Measurements from ENCODE around the gene CLECL1. TPM values are rescaled to one million over a fixed set of nuclear protein-coding genes. Genes with fewer than 3 reads are reported as not detected.
A peak's percentile ranks its signal among the peaks of the same experiment; 100 is the strongest.

CLECL1 gene
- total RNA-seq, 4 donors from 2014 or later, result 0.83 TPM; not detected in 3

GRCh38 chr12:9753073-9753472, 20.2 kb upstream of the CLECL1 start:
- WGBS, result 76% methylated on average over 2 of the region's 2 CpGs
- Histone ChIP-seq H3K27me3 (peaks cover 0 to 9% (median 0%) of the 10 kb centered on the region in 4 donors), H3K36me3 (no peaks in the 10 kb centered on the region), H3K27ac (replicated peaks in 1 of 4) (no peak overlapping the region), H3K4me1 (peaks cover 0 to 8% (median 1%) of the 10 kb centered on the region in 4 donors), H3K9me3 (no peaks in the 10 kb centered on the region), H3K4me3 (no peak overlapping the region)
- TF ChIP-seq POLR2A (IDR thresholded peaks at IDR 0.05; ENCODE audit: low read depth), result no peak
- no peak for TF ChIP-seq POLR2AphosphoS5 (IDR thresholded peaks at IDR 0.05)
- TF ChIP-seq, protein P1, sequence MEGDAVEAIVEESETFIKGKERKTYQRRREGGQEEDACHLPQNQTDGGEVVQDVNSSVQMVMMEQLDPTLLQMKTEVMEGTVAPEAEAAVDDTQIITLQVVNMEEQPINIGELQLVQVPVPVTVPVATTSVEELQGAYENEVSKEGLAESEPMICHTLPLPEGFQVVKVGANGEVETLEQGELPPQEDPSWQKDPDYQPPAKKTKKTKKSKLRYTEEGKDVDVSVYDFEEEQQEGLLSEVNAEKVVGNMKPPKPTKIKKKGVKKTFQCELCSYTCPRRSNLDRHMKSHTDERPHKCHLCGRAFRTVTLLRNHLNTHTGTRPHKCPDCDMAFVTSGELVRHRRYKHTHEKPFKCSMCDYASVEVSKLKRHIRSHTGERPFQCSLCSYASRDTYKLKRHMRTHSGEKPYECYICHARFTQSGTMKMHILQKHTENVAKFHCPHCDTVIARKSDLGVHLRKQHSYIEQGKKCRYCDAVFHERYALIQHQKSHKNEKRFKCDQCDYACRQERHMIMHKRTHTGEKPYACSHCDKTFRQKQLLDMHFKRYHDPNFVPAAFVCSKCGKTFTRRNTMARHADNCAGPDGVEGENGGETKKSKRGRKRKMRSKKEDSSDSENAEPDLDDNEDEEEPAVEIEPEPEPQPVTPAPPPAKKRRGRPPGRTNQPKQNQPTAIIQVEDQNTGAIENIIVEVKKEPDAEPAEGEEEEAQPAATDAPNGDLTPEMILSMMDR (IDR thresholded peaks at IDR 0.05), result no peak
- no peak for TF ChIP-seq EP300 (IDR thresholded peaks at IDR 0.05)
- DNase-seq (ENCODE audit: extremely low spot score), result no peak
- intact Hi-C loops (cut with DNase I), result loop anchor here (5.0 kb wide), 1 partner anchor 389 kb away; no protein-coding TSS in a partner anchor

DNA sequence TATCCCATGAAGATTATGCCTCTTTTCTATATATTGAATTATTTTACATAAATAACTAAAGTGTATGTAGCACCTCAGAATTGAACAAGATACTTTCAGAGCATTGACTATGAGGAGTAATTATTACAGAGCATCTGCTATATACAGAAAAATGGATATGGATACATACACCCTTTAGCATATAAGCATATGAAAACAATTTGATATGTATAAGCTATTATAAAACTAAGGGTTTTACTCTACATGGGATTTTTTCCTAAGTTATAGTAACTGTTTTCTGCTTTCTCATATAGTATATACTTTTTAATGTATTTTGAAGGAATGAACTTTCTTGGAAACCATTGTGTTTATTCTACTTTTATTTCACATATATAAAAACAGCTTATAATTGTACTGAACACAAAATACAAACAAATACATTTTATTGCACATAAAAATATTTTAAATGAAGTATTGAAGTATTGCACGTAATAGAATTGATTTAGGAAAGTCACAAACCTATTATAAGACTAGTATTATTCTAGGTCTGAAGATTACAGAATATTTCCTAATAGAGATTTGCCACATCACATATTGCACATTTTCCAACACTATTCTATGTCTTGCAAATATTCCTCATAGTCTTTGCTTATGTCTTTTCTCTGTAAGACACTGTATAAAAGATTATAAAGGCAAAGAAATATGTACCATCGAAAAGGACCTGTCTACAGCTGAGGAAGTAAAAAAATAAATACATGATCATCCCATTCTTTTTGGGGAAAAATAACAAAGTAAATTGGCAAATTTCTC, 19.4 kb upstream of the CLECL1 start:
- no peak overlapping the region for H3K27ac ChIP-seq (replicated peaks in 1 of 4)
- no peak for DNase-seq (ENCODE audit: extremely low spot score)
- H3K36me3 ChIP-seq, result no peaks in the 10 kb centered on the region
- H3K9me3 ChIP-seq, result no peaks in the 10 kb centered on the region
- peaks cover 0 to 8% (median 1%) of the 10 kb centered on the region in 4 donors for H3K4me1 ChIP-seq
- WGBS, result 79% methylated on average over 2 of the region's 2 CpGs
- TF ChIP-seq, protein P1 (IDR thresholded peaks at IDR 0.05), result no peak
- TF ChIP-seq EP300 (IDR thresholded peaks at IDR 0.05), result no peak
- no peak for TF ChIP-seq POLR2A (IDR thresholded peaks at IDR 0.05; ENCODE audit: low read depth)
- TF ChIP-seq POLR2AphosphoS5 (IDR thresholded peaks at IDR 0.05), result no peak
- intact Hi-C loops (cut with DNase I), result loop anchor here (5.0 kb wide), 1 partner anchor 390 kb away; no protein-coding TSS in a partner anchor
- H3K27me3 ChIP-seq, result peaks cover 0 to 9% (median 0%) of the 10 kb centered on the region in 4 donors
- H3K4me3 ChIP-seq, result no peak overlapping the region

DNA sequence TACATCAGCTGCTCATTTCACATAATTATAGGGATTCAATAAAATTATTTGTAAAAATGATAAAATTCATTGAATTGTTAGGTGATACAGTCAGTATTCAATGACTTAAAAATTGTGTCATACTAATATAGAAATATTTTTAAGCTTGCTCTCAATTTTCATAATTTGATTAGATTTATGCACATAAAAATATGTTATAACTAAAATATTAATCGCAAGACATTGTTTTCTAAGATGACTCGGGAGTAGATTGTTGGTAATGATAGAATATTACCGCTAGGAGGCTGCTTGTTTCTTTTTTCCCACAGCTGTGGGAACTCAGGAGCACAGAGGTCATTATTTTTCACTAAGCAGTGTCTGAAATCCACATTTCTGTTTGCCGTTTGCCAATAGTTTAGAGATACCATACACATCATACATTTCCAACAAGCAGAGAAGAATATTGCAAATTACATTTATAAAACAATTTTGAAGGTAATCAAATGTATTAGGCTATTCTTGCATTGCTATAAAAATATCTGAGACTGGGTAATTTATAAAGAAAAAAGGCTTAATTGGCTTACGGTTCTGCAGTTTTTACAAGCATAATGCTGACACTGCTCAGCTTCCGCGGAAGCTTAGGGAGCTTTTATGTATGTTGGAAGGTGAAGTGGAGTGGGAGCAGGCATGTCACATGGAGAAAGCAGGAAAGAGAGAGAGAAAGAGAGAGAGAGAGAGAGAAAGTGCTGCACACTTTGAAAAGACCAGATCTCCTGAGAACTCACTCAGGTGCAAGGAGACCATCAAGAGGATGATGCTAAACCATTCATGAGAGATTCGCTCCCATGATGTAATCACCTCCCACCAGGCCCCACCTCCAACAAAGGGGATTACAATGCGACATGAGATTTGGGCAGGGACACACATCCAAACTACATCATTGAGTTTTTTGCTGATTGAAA, 18.6 kb upstream of the CLECL1 start:
- Histone ChIP-seq H3K36me3 (no peaks in the 10 kb centered on the region), H3K27me3 (peaks cover 0 to 4% (median 0%) of the 10 kb centered on the region in 4 donors), H3K9me3 (no peaks in the 10 kb centered on the region), H3K4me1 (peaks cover 0 to 8% (median 1%) of the 10 kb centered on the region in 4 donors), H3K27ac (replicated peaks in 1 of 4) (no peak overlapping the region), H3K4me3 (peak overlapping the region; percentile 1 to 26 (median 12))
- DNase-seq (ENCODE audit: extremely low spot score), result no peak
- whole genome bisulfite sequencing, result 45% methylated on average over 9 of the region's 9 CpGs
- no peak for TF ChIP-seq POLR2AphosphoS5 (IDR thresholded peaks at IDR 0.05)
- TF ChIP-seq, protein P1 (IDR thresholded peaks at IDR 0.05), result peak in 1 of 3 experiments; percentile 48
- intact Hi-C loops (cut with DNase I), result loop anchor here (5.0 kb wide), 1 partner anchor 391 kb away; no protein-coding TSS in a partner anchor

- H3K36me3 ChIP-seq, result no peaks in the 10 kb centered on the region
- H3K27me3 ChIP-seq, result peaks cover 0 to 4% (median 0%) of the 10 kb centered on the region in 4 donors
- no peak for DNase-seq (ENCODE audit: extremely low spot score)
- H3K4me3 ChIP-seq, result peak overlapping the region; percentile 1 to 26 (median 12)
- intact Hi-C loops (cut with DNase I), result loop anchor here (5.0 kb wide), 1 partner anchor 392 kb away; no protein-coding TSS in a partner anchor
- no peak overlapping the region for H3K27ac ChIP-seq (replicated peaks in 1 of 4)
- 14% methylated on average over 20 of the region's 20 CpGs for WGBS
- TF ChIP-seq, protein P1 (IDR thresholded peaks at IDR 0.05), result peak; percentile 82 to 85 (median 83)
- no peak for TF ChIP-seq EP300 (IDR thresholded peaks at IDR 0.05)
- peaks cover 0 to 8% (median 1%) of the 10 kb centered on the region in 4 donors for H3K4me1 ChIP-seq
- H3K9me3 ChIP-seq, result no peaks in the 10 kb centered on the region
These were observed 17.6 kb upstream of the CLECL1 start for GRCh38 chr12:9750276-9751203.
